HCT116 (cell line): ENCODE measurements around the gene CFI.

Experiments used
- CBX3 ChIP-seq: IDR thresholded peaks from 2 replicates; pipeline ENCODE4 v1.6.1; 2012; ENCODE audit warnings: low read depth
- CEBPB ChIP-seq: IDR thresholded peaks from 2 replicates; pipeline ENCODE4 v1.6.1; 2012; ENCODE audit warnings: low read depth
- CTCF ChIP-seq, 3 experiments: fragments of 200-600 bp in 1 of 3; sonication (generic) in 1 of 3; IDR thresholded peaks in 2 of 3; conservative IDR thresholded peaks in 1 of 3; 2 replicates each; pipeline ENCODE4 v1.5.1; 2012 to 2017; ENCODE audit warnings: low read depth in 2 of 3, low read length in 2 of 3, antibody characterized with exemption in 1 of 3, borderline replicate concordance in 1 of 3, control low read depth in 1 of 3, mild to moderate bottlenecking in 1 of 3, mixed read lengths in 1 of 3, mixed run types in 1 of 3, moderate library complexity in 1 of 3; ENCODE audit not compliant: insufficient read depth in 1 of 3
- EGR1 ChIP-seq: IDR thresholded peaks from 2 replicates; pipeline ENCODE4 v1.6.1; 2012; ENCODE audit warnings: low read depth
- EZH2 ChIP-seq: fragments of 200-600 bp; sonication (generic); IDR thresholded peaks from 2 replicates; pipeline ENCODE4 v1.6.1; 2017; ENCODE audit warnings: antibody characterized with exemption, mixed run types
- EZH2phosphoT487 ChIP-seq: fragments of 200-600 bp; IDR thresholded peaks from 2 replicates; pipeline ENCODE4 v1.6.1; 2018; ENCODE audit warnings: antibody characterized with exemption, borderline replicate concordance
- MAX ChIP-seq: IDR thresholded peaks from 2 replicates; pipeline ENCODE4 v1.6.1; 2012
- POLR2A ChIP-seq: IDR thresholded peaks from 2 replicates; pipeline ENCODE4 v1.7.0; 2011; ENCODE audit warnings: borderline replicate concordance; ENCODE audit not compliant: insufficient read depth, insufficient read length; ENCODE audit errors: extremely low read depth
- SRF ChIP-seq: IDR thresholded peaks from 2 replicates; pipeline ENCODE4 v1.6.1; 2012; ENCODE audit warnings: low read depth
- TCF7L2 ChIP-seq: IDR thresholded peaks from 2 replicates; pipeline ENCODE4 v1.7.0; 2011; ENCODE audit warnings: borderline replicate concordance, inconsistent platforms; ENCODE audit not compliant: insufficient read depth, insufficient read length; ENCODE audit errors: extremely low read depth
- YY1 ChIP-seq: IDR thresholded peaks from 2 replicates; pipeline ENCODE4 v1.6.1; 2011; ENCODE audit warnings: low read length, low read depth, moderate library complexity, mild to moderate bottlenecking; ENCODE audit not compliant: insufficient replicate concordance; ENCODE audit errors: extremely low read depth
- ZFX ChIP-seq: fragments of 450-650 bp; IDR thresholded peaks from 2 replicates; pipeline ENCODE4 v1.6.1; 2017
- ZNF274 ChIP-seq: fragments of 200-500 bp; sonication (Bioruptor generic); IDR thresholded peaks from 2 replicates; pipeline ENCODE4 v1.6.1; 2014; ENCODE audit warnings: mild to moderate bottlenecking, low read depth, low read length, inconsistent platforms

- TF ChIP-seq POLR2A (no peak), CEBPB (no peak), ZFX (no peak), EZH2 (no peak), CTCF (IDR thresholded peaks at IDR 0.05 in 2 of 3, conservative IDR thresholded peaks at IDR 0.05 in 1 of 3; ENCODE audit: borderline replicate concordance in 1 of 3, insufficient read depth in 1 of 3, low read depth in 2 of 3, low read length in 2 of 3) (no peak), ZNF274 (no peak), MAX (no peak), EZH2phosphoT487 (no peak), YY1 (no peak), TCF7L2 (no peak), EGR1 (no peak), CBX3 (no peak), SRF (no peak)
Measured at GRCh38 chr4:109718759-109719158, 83.0 kb downstream of the CFI start.
